ENCODE results near the gene CUX1.

DNA sequence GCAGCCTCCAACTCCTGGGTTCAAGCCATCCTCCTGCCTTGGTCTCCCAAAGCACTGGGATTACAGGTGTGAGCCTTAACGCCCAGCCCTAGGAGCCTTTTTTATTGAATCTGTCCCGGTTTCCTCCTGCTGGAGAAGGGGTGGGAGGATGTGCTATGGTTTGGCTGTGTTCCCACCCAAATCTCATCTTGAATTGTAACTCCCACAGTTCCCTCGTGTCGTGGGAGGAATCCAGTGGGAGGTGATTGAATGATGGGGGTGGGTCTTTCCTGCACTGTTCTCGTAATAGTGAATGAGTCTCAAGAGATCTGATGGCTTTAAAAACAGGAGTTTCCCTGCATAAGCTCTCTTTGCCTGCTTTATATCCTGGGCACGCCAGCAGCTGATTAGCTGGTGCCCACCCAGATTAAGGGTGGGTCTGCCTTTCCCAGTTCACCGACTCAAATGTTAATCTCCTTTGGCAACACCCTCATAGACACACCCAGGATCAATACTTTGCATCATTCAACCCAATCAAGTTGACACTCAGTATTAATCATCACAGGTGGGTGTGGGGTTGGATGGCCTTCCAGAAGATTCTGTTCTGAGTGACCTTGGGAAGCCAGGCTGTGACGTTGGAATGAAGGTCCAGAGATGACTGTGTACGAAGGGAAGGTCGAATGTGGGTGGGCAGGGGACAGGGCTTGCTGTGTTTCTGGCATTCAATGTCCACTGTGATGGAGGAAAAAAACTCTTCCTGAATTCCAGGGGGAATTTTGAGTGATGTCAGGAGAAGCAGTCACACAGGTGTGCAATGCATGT lies 33.8 kb upstream of the CUX1 start:
- TF ChIP-seq, protein P1, sequence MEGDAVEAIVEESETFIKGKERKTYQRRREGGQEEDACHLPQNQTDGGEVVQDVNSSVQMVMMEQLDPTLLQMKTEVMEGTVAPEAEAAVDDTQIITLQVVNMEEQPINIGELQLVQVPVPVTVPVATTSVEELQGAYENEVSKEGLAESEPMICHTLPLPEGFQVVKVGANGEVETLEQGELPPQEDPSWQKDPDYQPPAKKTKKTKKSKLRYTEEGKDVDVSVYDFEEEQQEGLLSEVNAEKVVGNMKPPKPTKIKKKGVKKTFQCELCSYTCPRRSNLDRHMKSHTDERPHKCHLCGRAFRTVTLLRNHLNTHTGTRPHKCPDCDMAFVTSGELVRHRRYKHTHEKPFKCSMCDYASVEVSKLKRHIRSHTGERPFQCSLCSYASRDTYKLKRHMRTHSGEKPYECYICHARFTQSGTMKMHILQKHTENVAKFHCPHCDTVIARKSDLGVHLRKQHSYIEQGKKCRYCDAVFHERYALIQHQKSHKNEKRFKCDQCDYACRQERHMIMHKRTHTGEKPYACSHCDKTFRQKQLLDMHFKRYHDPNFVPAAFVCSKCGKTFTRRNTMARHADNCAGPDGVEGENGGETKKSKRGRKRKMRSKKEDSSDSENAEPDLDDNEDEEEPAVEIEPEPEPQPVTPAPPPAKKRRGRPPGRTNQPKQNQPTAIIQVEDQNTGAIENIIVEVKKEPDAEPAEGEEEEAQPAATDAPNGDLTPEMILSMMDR (IDR thresholded peaks at IDR 0.05), result no peak
- TF ChIP-seq POLR2A (IDR thresholded peaks at IDR 0.05), result no peak
- no peak for TF ChIP-seq EP300 (IDR thresholded peaks at IDR 0.05)

Measured in ovary (tissue), 3 donors.